Activated CD4-positive, alpha-beta T cell treated with anti-CD3 and anti-CD28 coated beads for 36 hours (primary cell): ENCODE measurements around the gene CLIP3. TPM values are rescaled to one million over a fixed set of nuclear protein-coding genes. Genes with fewer than 3 reads are reported as not detected.
"Not testable (repeated sequence)": the region's sequence is repeated elsewhere in the genome, so short reads cannot be mapped to it uniquely, and the experiment has no call there.

Experiments
- ATAC-seq: fragments of 200-7000 bp; cut with Tn5 transposase; one replicate; pipeline ENCODE4 v1.10.0; 2021; ENCODE audit warnings: mild to moderate bottlenecking, moderate library complexity
- CTCF ChIA-PET: fragments of 350-600 bp; sonication (Branson Sonifier 250); formaldehyde crosslinking; loops from one replicate; lab custom pipeline; 2021; ENCODE audit warnings: antibody characterized with exemption; lab: Charles Lee
- POLR2A ChIA-PET: fragments of 350-600 bp; sonication (Branson Sonifier 250); formaldehyde crosslinking; loops from one replicate; lab custom pipeline; 2021; ENCODE audit warnings: antibody characterized with exemption, inconsistent platforms; lab: Charles Lee
- DNase-seq: peaks from one replicate; pipeline ENCODE4 v3.0.0-alpha.2; 2020
- H3K27ac Mint-ChIP-seq: one replicate; pipeline ENCODE4 v1.8.0; 2021; ENCODE audit warnings: mixed read lengths
- H3K27me3 Mint-ChIP-seq: one replicate; pipeline ENCODE4 v1.8.0; 2021; ENCODE audit warnings: mixed read lengths
- H3K36me3 Mint-ChIP-seq: one replicate; pipeline ENCODE4 v1.8.0; 2021; ENCODE audit warnings: low read depth, mixed read lengths
- H3K4me1 Mint-ChIP-seq: one replicate; pipeline ENCODE4 v1.8.0; 2021; ENCODE audit warnings: mixed read lengths
- H3K4me3 Mint-ChIP-seq: one replicate; pipeline ENCODE4 v1.8.0; 2021; ENCODE audit warnings: mild to moderate bottlenecking, moderate library complexity, mixed read lengths
- H3K9me3 Mint-ChIP-seq: one replicate; pipeline ENCODE4 v1.8.0; 2021; ENCODE audit warnings: low read depth, mixed read lengths
- intact Hi-C, 2 experiments: fragments of 100-400 bp; cut with DNase I in 1 of 2; cut with micrococcal nuclease in 1 of 2; formaldehyde crosslinking; loops; one replicate each; pipeline versions ENCODE4 v1.14.2 to v1.15.1; 2022 to 2024; cut with DNase I, micrococcal nuclease
- total RNA-seq, 2 experiments: library from RNA; stranded (reverse); gene quantifications; one replicate each; pipeline ENCODE4 v1.2.3, GENCODE V29; 2021

Gene CLIP3, protein sequence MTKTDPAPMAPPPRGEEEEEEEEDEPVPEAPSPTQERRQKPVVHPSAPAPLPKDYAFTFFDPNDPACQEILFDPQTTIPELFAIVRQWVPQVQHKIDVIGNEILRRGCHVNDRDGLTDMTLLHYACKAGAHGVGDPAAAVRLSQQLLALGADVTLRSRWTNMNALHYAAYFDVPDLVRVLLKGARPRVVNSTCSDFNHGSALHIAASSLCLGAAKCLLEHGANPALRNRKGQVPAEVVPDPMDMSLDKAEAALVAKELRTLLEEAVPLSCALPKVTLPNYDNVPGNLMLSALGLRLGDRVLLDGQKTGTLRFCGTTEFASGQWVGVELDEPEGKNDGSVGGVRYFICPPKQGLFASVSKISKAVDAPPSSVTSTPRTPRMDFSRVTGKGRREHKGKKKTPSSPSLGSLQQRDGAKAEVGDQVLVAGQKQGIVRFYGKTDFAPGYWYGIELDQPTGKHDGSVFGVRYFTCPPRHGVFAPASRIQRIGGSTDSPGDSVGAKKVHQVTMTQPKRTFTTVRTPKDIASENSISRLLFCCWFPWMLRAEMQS
- total RNA-seq: under 1 TPM; 0.16 to 0.42 TPM

DNA sequence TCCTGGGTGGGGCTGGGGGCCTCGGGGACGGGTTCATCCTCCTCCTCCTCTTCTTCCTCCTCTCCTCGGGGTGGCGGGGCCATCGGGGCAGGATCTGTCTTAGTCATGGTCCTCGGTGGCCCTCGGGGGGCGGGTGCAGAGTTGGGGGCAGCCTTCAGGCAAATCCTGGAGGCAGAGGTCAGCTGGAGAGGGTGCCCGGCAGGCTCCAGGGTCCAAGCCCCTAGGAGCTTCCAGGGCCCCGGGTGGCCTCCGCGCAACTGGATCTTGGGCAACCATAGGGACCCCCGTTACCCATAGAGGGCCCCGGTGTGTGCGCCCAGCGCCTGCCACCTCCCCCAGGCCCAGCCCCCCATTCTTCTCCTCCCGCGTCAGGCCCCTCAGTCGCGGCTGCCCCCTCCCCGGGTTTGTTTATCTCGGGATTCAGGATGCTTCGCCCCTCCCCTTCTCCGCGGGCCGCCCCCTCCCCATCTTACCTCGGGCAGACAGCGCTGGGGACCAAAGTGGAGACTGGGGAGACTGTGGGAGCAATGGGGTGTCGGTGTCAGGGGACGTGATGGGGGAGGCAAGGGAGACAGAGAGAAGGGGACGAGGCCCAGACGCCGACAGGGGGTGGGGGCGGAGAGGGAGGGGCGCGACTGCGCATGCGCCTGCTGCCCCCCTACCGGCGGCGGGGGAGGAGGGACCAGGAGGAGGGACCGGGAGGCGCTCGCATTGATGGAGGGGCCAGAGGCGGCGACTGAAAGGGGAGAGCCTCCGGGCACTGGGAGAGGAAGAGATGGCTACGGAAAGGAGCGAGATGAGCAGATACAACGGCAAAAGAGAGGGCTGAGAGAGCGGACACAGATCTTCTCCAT, at the start of gene CLIP3:
CLIP3 (minus strand) TSS at position 623 of the 854 bp plus-strand sequence; CDS start at position 107, 516 bp downstream.
- Mint-ChIP-seq H3K4me3 (peak within 1 kb of the TSS; percentile 32), H3K4me1 (peaks cover 32% of the 10 kb centered on the region), H3K9me3 (no peaks in the 10 kb centered on the region), H3K36me3 (peaks cover 24% of the 10 kb centered on the region), H3K27me3 (no peaks in the 10 kb centered on the region), H3K27ac (no peak within 1 kb of the TSS)
- ChIA-PET POLR2A (no interaction called here), CTCF (no interaction called here)
- ATAC-seq: peak; percentile 42
- DNase-seq: peak; percentile 56
- intact Hi-C loops: no loop called here

DNA sequence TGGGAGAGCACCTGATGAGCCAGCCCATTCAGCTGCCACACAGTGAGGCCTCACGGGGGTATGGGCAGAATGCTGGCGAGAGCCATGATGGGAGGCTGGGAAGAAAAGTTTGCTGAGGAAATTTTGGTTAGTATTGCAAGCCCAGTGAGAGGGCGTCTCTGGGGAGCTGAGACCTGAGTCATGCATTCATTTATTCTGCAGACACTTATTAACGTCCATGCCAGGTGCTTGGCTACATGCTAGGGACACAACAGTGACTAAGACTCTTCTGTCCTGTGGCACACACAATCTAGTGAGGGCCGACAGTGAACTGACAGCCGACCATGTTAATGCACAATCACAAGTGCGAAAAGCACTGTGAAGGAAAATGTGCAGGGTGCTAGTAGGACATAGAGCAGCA, 49.2 kb upstream of the CLIP3 start:
- DNase-seq: no peak
- Mint-ChIP-seq H3K36me3 (peaks cover 37% of the 10 kb centered on the region), H3K9me3 (no peaks in the 10 kb centered on the region), H3K4me3 (no peak overlapping the region), H3K27me3 (no peaks in the 10 kb centered on the region), H3K4me1 (no peaks in the 10 kb centered on the region), H3K27ac (no peak overlapping the region)
- ChIA-PET POLR2A (no interaction called here), CTCF (interaction anchor here (1.0 to 1.2 kb wide), 2 partner anchors 23 to 27 kb away, joined by 3 to 5 read pairs; partner anchors contain the start of gene WDR62)
- ATAC-seq: no peak
- intact Hi-C loops: no loop called here

DNA sequence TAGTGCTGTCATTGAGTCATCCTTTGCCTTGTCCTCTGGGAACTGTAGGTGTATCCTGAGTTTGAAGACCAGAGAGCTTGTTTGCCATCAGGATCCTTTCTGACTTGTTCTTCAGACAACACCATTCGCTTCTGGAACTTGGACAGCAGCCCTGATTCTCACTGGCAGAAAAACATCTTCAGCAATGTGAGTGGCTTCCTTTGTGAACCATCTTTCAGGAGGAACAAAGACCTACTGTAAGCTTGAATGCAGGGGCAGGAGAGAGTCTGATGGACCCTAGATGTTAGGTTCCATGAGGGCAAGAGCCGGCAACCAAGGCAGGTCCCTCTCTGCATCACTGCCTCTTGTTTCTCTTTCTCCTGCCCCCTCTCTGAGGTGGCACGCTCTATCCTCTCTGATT, 48.7 kb upstream of the CLIP3 start:
- Mint-ChIP-seq H3K9me3 (no peaks in the 10 kb centered on the region), H3K27me3 (no peaks in the 10 kb centered on the region), H3K4me3 (no peak overlapping the region), H3K4me1 (no peaks in the 10 kb centered on the region), H3K27ac (no peak overlapping the region), H3K36me3 (peaks cover 35% of the 10 kb centered on the region)
- intact Hi-C loops: no loop called here
- no peak for ATAC-seq
- CTCF ChIA-PET: interaction anchor here (1.0 kb wide), 1 partner anchor 26 kb away, joined by 3 read pairs; the partner anchor contains the start of gene WDR62
- POLR2A ChIA-PET: no interaction called here
- no peak for DNase-seq

DNA sequence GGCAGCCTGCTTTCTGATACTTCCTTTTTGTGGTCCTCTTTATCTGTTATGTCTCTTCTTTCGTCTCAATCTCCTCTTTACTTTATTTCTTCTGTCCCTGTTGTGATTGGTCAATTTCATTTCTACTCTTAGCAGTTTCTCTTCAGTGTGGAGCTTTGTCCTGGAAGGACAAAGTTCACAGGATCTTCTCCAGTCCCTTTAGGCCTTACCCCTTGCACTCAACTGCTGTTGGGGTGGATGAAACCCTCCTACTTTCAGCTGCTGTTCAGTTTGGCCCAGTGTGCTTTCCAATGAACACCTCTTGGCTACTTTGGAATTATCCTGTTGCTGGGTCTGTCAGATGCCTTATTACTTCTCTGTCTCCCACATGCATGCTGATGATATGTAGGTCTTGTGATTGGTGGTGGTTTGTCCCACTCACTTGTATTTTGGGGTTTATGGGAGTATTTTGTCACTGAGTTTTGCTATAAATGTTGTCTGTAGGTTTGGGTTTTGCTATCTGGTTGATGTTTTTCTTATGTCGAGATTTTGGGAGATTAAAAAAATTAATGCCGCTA, 46.8 kb upstream of the CLIP3 start:
- Mint-ChIP-seq H3K9me3 (no peaks in the 10 kb centered on the region), H3K36me3 (peaks cover 31% of the 10 kb centered on the region), H3K27ac (no peak overlapping the region), H3K4me3 (no peak overlapping the region), H3K27me3 (no peaks in the 10 kb centered on the region), H3K4me1 (no peaks in the 10 kb centered on the region)
- DNase-seq: no peak
- no peak for ATAC-seq
- ChIA-PET CTCF (interaction anchor here (0.7 kb wide), 1 partner anchor 51 kb away, joined by 4 read pairs; no protein-coding TSS in a partner anchor), POLR2A (no interaction called here)
- intact Hi-C loops: no loop called here

DNA sequence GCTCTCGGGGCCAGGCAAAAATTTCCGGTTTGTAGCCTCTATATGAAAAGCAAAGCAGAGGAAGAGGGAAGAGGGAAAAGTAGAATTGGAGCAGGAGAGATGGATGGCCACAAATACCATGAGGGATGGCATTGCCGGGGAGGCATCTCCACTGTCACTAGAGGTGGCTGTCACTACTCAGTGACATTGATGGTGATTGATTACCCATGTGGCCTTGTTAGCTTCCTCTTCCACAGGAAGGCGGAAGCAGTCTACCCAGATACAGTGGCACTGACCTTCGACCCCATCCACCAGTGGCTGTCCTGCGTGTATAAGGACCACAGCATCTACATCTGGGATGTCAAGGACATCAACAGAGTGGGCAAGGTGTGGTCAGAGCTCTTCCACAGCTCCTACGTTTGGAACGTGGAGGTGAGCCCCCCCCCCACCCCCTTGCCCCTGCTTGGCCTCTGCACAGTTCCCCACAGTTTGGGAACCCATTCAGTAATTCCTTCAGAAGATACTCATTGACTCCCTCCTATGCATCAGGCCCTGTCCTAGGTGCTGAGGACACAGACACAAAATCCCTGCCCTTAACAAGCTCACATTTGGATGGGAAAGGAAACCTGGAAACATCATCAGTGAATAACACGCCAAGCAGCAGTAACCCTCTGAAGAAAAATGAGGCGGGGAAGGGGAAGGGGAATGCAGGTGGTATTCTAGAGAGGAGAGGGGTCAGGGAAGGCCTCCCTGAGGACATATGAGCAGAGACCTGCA, 40.6 kb upstream of the CLIP3 start:
- ChIA-PET CTCF (no interaction called here), POLR2A (no interaction called here)

DNA sequence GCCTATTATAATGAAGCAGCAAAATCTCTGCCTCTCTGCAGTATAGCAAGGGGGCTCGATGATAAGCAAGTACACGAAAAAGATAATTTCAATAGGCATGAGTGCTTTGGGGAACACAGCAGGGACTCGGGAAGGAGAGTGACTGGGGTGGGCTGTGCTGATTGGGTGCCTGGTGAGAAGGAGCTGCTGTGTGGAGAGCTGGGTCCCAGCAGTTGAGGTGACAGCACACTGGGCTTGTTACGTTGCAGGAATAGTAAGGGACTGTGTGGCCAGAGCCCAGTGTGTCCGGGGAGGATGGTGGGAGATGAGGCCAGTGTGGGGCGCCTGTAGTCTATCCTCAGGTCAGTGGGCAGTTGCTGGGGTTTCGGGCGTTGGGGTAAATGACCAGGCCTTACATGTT, 39.4 kb upstream of the CLIP3 start:
- Mint-ChIP-seq H3K36me3 (peaks cover 44% of the 10 kb centered on the region), H3K4me1 (no peaks in the 10 kb centered on the region), H3K27ac (no peak overlapping the region), H3K9me3 (no peaks in the 10 kb centered on the region), H3K4me3 (no peak overlapping the region), H3K27me3 (no peaks in the 10 kb centered on the region)
- POLR2A ChIA-PET: no interaction called here
- DNase-seq (no peak), ATAC-seq (no peak)
- CTCF ChIA-PET: no interaction called here
- intact Hi-C loops: no loop called here

More for the DNA sequence above, 40.6 kb upstream of the CLIP3 start:
- Mint-ChIP-seq H3K36me3 (peaks cover 37% of the 10 kb centered on the region), H3K27ac (no peak overlapping the region), H3K9me3 (no peaks in the 10 kb centered on the region), H3K4me1 (no peaks in the 10 kb centered on the region), H3K4me3 (no peak overlapping the region), H3K27me3 (no peaks in the 10 kb centered on the region)
- DNase-seq: no peak
- no peak for ATAC-seq
- intact Hi-C loops: no loop called here

DNA sequence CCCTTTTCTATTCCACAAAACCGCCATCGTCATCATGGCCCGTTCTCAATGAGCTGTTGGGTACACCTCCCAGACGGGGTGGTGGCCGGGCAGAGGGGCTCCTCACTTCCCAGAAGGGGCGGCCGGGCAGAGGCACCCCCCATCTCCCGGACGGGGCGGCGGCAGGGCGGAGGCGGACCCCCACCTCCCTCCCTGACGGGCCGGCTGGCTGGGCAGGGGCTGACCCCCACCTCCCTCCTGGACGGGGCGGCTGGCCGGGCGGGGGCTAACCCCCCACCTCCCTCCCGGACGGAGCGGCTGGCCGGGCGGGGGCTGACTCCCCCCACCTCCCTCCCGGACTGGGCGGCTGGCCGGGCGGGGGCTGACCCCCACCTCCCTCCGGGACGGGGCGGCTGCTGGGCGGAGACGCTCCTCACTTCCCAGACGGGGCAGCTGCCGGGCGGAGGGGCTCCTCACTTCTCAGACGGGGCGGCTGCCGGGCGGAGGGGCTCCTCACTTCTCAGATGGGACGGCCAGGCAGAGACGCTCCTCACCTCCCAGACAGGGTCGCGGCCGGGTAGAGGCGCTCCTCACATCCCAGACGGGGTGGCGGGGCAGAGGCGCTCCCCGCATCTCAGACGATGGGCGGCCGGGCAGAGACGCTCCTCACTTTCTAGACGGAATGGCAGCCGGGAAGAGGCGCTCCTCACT, 36.3 kb upstream of the CLIP3 start:
- DNase-seq, ATAC-seq, H3K27ac Mint-ChIP-seq, H3K4me1 Mint-ChIP-seq, H3K9me3 Mint-ChIP-seq, POLR2A ChIA-PET, H3K27me3 Mint-ChIP-seq, H3K4me3 Mint-ChIP-seq, intact Hi-C loops, CTCF ChIA-PET: not testable (repeated sequence)
- peaks cover 39% of the 10 kb centered on the region for H3K36me3 Mint-ChIP-seq

DNA sequence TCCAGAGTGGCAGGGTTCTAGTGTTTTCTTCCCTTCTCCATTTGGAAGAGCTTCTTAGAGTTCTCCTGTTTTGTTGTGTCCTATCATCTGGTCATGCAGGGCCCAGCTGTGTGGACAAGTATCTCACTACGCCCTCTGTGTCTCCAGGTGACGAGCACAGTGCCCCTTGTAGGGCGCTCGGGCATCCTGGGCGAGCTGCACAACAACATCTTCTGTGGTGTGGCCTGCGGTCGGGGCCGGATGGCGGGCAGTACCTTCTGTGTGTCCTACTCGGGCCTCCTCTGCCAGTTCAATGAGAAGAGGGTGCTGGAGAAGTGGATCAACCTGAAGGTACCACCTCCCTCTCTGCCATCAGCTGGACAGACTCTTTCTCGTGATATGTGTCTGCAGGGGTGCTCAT, 35.0 kb upstream of the CLIP3 start:
- Mint-ChIP-seq H3K9me3 (no peaks in the 10 kb centered on the region), H3K27me3 (no peaks in the 10 kb centered on the region), H3K4me3 (no peak overlapping the region), H3K4me1 (no peaks in the 10 kb centered on the region), H3K27ac (no peak overlapping the region), H3K36me3 (peaks cover 33% of the 10 kb centered on the region)
- DNase-seq (no peak), ATAC-seq (no peak)
- ChIA-PET CTCF (no interaction called here), POLR2A (no interaction called here)
- intact Hi-C loops: no loop called here

DNA sequence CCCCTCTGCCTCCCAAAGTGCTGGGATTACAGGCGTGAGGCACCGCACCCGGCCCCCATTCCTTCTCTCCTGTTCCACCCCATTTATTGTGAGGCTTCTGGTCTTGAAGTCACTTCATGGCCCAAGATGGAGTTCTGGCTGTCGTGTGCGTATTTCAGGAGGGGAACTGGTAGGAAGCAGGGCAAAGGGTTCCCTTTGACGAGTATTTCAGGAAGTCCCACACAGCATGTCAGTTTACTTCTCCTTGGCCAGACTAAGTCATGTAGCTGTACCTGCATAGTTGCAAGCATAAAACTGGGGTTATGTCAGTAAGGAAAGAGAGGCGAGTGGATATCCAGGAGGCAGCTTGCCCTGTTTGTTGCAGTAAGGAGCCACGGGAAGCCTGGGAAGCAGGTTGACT, 32.2 kb upstream of the CLIP3 start:
- no peak for ATAC-seq
- no peaks in the 10 kb centered on the region for H3K27me3 Mint-ChIP-seq
- peaks cover 28% of the 10 kb centered on the region for H3K36me3 Mint-ChIP-seq
- ChIA-PET CTCF (no interaction called here), POLR2A (no interaction called here)
- DNase-seq: no peak
- H3K4me3 Mint-ChIP-seq: no peak overlapping the region
- no peaks in the 10 kb centered on the region for H3K9me3 Mint-ChIP-seq
- H3K4me1 Mint-ChIP-seq: no peaks in the 10 kb centered on the region
- intact Hi-C loops: loop anchor here in 1 of 2 experiments (5.0 kb wide), 1 partner anchor 107 kb away; no protein-coding TSS in a partner anchor
- no peak overlapping the region for H3K27ac Mint-ChIP-seq

DNA sequence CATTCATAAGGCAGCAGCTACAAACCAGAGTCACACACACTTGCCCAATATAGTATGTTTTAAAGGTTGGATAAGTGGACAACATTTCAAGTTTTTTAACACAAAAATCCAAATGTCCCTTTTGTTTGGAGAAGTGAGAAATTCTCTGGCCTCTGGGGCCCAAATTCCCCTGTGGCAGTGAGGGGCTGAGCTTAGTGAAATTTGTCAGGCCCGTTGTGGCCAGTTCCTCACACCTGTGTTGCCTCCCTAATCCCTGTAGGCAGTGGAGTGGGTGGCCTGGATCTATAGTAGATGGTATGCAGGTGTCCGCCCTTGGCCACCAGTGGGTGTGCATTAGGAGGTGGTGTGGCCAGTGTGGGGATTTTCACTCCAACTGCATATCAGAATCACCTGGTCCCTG, 28.7 kb upstream of the CLIP3 start:
- Mint-ChIP-seq H3K36me3 (peaks cover 10% of the 10 kb centered on the region), H3K27ac (no peak overlapping the region), H3K4me3 (no peak overlapping the region), H3K27me3 (no peaks in the 10 kb centered on the region), H3K9me3 (no peaks in the 10 kb centered on the region), H3K4me1 (peaks cover 1% of the 10 kb centered on the region)
- DNase-seq (no peak), ATAC-seq (no peak)
- POLR2A ChIA-PET: no interaction called here
- intact Hi-C loops: loop anchor here in 1 of 2 experiments (5.0 kb wide), 1 partner anchor 111 kb away; no protein-coding TSS in a partner anchor
- CTCF ChIA-PET: interaction anchor here (0.7 to 0.9 kb wide), 2 partner anchors 14 to 53 kb away, joined by 3 to 4 read pairs; no protein-coding TSS in a partner anchor
